ENCODE measurements around the gene KCTD14. TPM values are rescaled to one million over a fixed set of nuclear protein-coding genes. Genes with fewer than 3 reads are reported as not detected.
"Not testable (repeated sequence)": the region's sequence is repeated elsewhere in the genome, so short reads cannot be mapped to it uniquely, and the experiment has no call there.

Gene KCTD14, protein sequence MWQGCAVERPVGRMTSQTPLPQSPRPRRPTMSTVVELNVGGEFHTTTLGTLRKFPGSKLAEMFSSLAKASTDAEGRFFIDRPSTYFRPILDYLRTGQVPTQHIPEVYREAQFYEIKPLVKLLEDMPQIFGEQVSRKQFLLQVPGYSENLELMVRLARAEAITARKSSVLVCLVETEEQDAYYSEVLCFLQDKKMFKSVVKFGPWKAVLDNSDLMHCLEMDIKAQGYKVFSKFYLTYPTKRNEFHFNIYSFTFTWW
- 0.15 and 0.24 TPM in 2 replicates for total RNA-seq (2014; rRNA removed; shearing (Covaris generic))

DNA sequence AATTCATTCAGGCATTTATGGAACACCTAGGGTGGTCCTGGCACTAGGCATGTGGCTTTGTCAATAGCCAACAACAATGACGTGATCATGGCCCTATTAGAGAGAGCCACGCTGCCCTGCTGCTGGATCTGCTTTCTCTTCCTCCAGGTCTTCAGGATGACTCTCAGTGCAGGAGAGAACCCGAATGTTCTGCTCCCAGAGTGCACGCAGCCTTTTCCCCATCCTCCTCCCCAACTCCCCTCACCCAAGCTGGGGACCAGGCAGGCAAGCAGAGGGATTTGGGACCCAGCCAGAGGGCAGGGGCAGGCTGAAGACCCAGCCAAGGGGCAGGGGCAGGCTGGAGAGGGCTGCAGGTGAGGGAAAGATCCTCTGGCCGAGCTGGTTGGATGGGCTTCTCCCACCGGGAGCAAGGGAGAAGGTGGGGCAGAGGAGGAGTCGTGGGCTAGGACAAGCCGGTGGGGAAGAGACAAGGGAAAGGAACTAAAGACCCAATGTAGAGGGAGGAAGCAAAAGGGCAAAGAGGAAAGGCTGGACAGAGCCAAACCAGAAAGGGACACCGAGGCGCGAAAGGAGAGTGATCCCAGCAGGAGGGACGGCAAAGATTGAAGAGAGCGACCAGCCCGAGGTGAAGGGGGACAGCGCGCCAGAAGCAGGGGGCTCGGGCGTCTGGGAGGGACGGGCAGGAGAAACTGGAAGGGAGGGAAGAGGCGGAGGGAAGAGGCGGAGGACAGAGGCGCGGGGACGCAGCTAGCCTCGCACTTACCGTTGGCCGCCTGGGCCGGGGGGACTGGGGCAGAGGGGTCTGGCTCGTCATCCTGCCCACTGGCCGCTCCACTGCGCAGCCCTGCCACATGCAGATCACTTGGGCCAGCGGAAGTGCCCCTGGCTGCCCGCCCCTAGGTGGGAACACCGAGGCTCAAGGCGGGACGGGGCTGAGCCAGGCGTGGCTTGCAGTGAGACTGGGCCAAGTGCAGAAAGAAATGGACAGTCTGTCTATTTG lies at the start of gene KCTD14:
TSS of gene KCTD14 (minus strand) at position 880 of the 1,000 bp plus-strand sequence. CDS start at position 853, 27 bp downstream.
- no peak within 1 kb of the TSS for H3K27ac ChIP-seq
- H3K36me3 ChIP-seq, result no peaks in the 10 kb centered on the region
- no peaks in the 10 kb centered on the region for H3K9me3 ChIP-seq (replicated peaks)
- H3K27me3 ChIP-seq, result no peaks in the 10 kb centered on the region
- DNase-seq, result no peak
- no peak within 1 kb of the TSS for H3K4me3 ChIP-seq
- H3K4me1 ChIP-seq, result peaks cover 5% of the 10 kb centered on the region; the same call in 1 of the 2 replicates

DNA sequence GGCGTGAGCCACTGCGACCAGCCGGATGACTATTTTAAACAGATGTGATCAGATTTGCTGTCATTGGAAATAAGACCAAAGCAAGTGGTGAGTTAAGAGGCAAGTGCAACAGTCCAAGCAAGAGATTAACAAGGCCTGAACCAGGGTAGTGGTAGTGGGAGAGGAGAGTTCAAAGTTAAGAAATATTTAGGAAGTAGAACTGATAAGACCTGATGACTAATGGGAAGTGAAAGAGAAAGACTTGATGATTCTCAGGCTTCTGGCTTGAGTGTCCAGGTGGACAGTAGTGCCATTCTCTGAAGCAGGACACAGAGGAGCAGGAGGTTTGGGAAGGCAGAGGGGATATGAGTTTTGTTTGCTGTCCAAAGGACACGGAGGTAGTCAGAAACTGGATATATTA lies 49.4 kb upstream of the KCTD14 start:
- H3K36me3 ChIP-seq, result peaks cover 48% of the 10 kb centered on the region
- no peaks in the 10 kb centered on the region for H3K9me3 ChIP-seq (replicated peaks)
- H3K4me3 ChIP-seq, result no peak overlapping the region
- H3K27me3 ChIP-seq, result no peaks in the 10 kb centered on the region
- no peak overlapping the region for H3K27ac ChIP-seq
- no peaks in the 10 kb centered on the region for H3K4me1 ChIP-seq
- DNase-seq, result no peak

DNA sequence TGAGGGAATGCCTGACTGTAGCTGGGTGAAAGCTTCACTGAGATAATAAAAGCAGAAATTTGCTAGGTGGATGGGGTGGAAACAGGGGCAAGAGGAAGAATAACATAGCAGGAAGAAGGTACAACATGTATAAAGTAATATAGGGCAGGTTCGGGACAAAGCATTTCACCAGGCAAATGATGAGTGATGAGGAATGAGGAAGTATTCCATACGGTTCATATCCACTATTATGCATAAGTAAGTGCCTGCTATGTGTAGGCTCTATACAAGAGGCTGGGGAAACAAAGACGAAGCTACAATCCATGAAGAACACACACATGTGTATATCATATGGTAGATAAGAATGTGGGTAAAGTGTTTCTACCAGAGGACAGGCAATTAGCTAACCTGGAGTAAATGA lies 48.6 kb upstream of the KCTD14 start:
- DNase-seq, result no peak
- Histone ChIP-seq H3K27me3 (no peaks in the 10 kb centered on the region), H3K9me3 (replicated peaks) (no peaks in the 10 kb centered on the region), H3K36me3 (peaks cover 44% of the 10 kb centered on the region), H3K27ac (no peak overlapping the region), H3K4me1 (no peaks in the 10 kb centered on the region), H3K4me3 (no peak overlapping the region)

DNA sequence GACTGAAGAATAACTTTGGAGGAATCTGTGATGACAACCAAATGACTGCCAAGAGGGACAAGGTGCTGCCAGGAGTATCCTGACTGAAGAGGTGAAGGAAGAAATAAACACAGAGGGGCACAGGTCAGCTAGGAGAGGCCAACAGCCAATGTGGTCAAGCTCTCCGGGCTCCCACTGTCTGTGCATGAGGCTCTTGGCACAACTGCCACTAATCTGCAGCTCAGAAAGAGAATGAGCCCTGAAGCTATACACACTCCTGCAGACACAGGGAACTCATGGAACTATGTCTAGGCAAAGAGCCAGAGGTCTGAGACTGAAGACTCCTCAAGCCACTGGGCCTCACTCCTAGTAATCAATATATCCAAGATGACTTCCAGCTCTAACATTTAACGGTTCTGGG lies 47.5 kb upstream of the KCTD14 start:
- Histone ChIP-seq H3K27me3 (no peaks in the 10 kb centered on the region), H3K9me3 (replicated peaks) (no peaks in the 10 kb centered on the region), H3K27ac (no peak overlapping the region), H3K4me1 (no peaks in the 10 kb centered on the region), H3K36me3 (peaks cover 36% of the 10 kb centered on the region), H3K4me3 (no peak overlapping the region)
- DNase-seq, result no peak

DNA sequence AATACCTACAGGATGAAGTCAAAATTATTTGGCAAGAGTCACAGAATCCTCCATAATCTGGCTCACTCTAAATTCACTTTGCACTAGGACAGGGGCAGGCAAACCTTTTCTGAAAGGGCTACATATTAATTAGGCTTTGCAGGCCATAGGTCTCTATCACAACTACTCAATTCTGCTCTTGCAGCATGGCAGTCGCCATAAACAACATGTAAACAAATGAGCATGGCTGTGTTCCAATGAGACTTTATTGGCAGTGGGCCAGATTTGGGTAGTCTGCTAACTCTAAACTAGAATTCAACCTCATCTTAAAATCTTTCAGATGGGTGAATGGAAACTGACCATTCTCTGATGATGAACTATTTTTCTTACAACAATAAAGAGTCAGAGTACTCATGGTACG lies 46.4 kb upstream of the KCTD14 start:
- no peak overlapping the region for H3K27ac ChIP-seq
- H3K4me1 ChIP-seq, result no peaks in the 10 kb centered on the region
- no peaks in the 10 kb centered on the region for H3K27me3 ChIP-seq
- H3K4me3 ChIP-seq, result no peak overlapping the region
- no peak for DNase-seq
- peaks cover 35% of the 10 kb centered on the region for H3K36me3 ChIP-seq
- no peaks in the 10 kb centered on the region for H3K9me3 ChIP-seq (replicated peaks)

DNA sequence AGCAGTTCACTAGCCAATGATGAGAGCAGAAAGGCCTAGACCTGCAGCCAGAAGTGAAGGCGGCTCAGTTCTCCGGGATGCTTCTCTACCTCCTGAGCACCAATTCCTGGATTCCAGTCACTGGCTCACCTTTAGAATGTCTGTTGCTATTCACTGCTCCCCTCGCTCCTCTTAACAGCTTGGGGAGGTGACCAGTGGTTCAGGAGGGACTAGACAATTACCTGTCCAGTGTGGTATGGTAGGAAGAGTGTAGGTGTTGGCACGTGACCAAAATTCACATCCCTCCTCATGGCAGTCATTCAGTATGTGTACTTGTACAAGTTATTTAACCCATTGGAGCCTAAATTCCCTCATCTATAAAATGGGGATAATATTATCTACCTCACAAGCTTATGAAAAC lies 44.6 kb upstream of the KCTD14 start:
- Histone ChIP-seq H3K4me3 (no peak overlapping the region), H3K27me3 (no peaks in the 10 kb centered on the region)
- no peak for DNase-seq

DNA sequence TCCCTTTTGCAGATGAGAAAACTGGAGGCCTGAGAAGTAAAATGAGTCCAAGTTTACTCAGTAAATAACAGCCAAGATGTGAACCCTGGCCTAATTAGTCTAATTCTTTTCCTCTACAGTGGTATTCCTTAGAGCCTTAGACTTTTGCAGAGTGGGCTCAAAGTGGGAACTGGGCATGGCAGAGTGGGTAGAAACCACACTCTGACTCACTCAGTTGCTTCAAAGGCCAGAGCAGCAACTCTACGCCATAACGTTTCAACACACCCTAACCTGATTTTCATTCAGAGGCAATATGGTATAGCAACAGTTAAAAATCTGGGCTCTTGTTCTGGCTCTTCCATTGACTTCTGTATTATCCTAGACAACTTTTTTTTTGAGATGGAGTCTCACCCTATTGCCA lies 43.4 kb upstream of the KCTD14 start:
- Histone ChIP-seq H3K27me3 (no peaks in the 10 kb centered on the region), H3K4me1 (no peaks in the 10 kb centered on the region), H3K4me3 (no peak overlapping the region), H3K9me3 (replicated peaks) (no peaks in the 10 kb centered on the region), H3K27ac (no peak overlapping the region), H3K36me3 (peaks cover 30% of the 10 kb centered on the region)
- no peak for DNase-seq

More for the DNA sequence above, 44.6 kb upstream of the KCTD14 start:
- Histone ChIP-seq H3K27ac (no peak overlapping the region), H3K36me3 (peaks cover 35% of the 10 kb centered on the region), H3K9me3 (replicated peaks) (no peaks in the 10 kb centered on the region), H3K4me1 (no peaks in the 10 kb centered on the region)

DNA sequence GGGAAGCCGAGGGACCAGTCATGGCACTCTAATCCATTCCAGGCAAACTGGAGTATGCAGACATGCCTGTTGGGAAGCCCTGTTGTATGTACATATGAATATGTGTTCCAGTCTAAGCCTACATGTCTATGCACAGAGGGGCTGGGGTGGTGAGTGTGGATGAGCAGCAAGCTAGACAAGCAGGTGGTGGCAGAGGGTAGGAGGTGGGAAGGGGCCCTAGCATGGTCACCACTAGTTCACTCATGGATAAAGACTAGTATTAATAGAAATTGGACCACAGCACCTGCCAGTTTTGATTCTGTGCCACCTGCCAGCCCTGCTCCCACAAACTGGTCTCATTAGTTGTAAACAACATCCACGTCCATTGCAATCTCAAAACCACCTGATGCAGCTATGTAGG lies 42.1 kb upstream of the KCTD14 start:
- no peak for DNase-seq
- H3K4me3 ChIP-seq, result no peak overlapping the region
- H3K9me3 ChIP-seq (replicated peaks), result no peaks in the 10 kb centered on the region
- no peak overlapping the region for H3K27ac ChIP-seq
- no peaks in the 10 kb centered on the region for H3K4me1 ChIP-seq
- H3K27me3 ChIP-seq, result no peaks in the 10 kb centered on the region
- peaks cover 23% of the 10 kb centered on the region for H3K36me3 ChIP-seq

DNA sequence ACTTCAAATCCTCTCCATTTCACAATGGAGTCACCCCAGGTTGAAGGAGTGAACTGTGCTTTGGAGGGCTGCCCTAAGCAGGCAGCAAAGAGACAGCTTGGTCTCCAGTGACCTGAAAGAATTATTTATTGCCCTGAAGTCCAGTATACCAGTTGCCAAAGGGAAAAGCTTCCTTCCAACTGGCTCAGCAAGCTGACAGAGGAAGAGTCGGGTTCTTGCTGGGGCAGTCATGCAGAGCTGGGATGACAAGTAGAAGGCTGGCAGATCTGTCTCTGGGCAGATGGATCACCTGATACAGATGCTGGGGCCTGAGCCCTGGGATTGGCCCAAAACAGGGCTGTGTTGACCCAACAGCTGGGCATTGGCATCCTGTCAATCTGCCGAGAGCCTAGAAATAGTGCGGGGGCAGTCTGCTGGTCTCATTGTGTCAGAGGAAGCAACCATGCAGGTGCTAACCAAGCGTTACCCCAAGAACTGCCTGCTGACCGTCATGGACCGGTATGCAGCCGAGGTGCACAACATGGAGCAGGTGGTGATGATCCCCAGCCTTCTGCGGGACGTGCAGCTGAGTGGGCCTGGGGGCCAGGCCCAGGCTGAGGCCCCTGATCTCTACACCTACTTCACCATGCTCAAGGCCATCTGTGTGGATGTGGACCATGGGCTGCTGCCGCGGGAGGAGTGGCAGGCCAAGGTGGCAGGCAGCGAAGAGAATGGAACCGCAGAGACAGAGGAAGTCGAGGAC lies 40.5 kb upstream of the KCTD14 start, which contains the start of gene THRSP:
TSS of gene THRSP (plus strand) at position 422 of the 742 bp plus-strand sequence. CDS start at position 443, 21 bp downstream.
- H3K4me1 ChIP-seq, result no peaks in the 10 kb centered on the region
- no peaks in the 10 kb centered on the region for H3K9me3 ChIP-seq (replicated peaks)
- no peak within 1 kb of the TSS for H3K27ac ChIP-seq
- no peak within 1 kb of the TSS for H3K4me3 ChIP-seq
- H3K36me3 ChIP-seq, result peaks cover 9% of the 10 kb centered on the region
- no peak for DNase-seq
- no peaks in the 10 kb centered on the region for H3K27me3 ChIP-seq

DNA sequence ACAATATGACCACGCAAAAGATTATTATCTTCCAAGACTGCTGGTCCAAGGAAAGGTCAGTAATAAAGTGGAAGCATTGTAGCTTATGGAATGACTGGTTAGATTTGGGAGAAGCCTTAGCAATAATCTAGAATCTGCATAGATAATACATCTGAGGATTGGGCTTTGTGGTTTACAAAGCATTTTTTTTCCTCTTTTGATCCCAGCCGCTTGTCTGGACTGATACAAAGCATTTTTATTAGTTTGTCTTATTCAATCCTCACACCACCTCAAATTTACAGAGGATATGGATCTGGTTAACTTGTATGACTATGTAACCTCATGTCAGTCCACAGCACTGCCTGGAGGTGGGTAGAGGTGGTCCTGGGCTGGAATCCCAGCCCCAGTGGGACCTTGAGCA lies 39.6 kb upstream of the KCTD14 start:
- no peak overlapping the region for H3K4me3 ChIP-seq
- H3K36me3 ChIP-seq, result peaks cover 3% of the 10 kb centered on the region

DNA sequence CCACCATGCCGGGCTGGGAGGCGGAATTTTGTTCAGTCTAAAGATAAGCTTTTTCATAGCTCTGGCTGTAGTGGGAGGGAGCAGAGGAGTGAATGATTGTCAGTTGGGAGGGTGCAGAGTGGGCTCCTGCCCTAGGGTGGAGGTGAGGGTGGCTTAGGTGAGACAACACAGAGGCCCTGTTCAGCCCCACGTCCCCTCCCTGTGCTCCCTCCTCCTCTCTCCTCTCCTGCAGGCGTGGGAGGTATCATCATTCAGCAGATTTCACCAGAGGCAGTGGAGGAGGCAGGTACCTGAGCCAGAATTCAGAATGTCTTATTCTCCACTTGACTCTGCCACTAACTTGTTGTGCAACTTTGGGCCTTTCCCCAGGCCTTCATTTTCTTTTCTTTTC lies 38.8 kb upstream of the KCTD14 start:
- H3K4me1 ChIP-seq, result no peaks in the 10 kb centered on the region
- H3K27me3 ChIP-seq, result no peaks in the 10 kb centered on the region
- no peaks in the 10 kb centered on the region for H3K9me3 ChIP-seq (replicated peaks)
- H3K4me3 ChIP-seq, result no peak overlapping the region
- no peaks in the 10 kb centered on the region for H3K36me3 ChIP-seq
- no peak overlapping the region for H3K27ac ChIP-seq
- DNase-seq, result no peak

More for the DNA sequence above, 39.6 kb upstream of the KCTD14 start:
- Histone ChIP-seq H3K9me3 (replicated peaks) (no peaks in the 10 kb centered on the region), H3K27me3 (no peaks in the 10 kb centered on the region), H3K27ac (no peak overlapping the region), H3K4me1 (no peaks in the 10 kb centered on the region)
- no peak for DNase-seq

DNA sequence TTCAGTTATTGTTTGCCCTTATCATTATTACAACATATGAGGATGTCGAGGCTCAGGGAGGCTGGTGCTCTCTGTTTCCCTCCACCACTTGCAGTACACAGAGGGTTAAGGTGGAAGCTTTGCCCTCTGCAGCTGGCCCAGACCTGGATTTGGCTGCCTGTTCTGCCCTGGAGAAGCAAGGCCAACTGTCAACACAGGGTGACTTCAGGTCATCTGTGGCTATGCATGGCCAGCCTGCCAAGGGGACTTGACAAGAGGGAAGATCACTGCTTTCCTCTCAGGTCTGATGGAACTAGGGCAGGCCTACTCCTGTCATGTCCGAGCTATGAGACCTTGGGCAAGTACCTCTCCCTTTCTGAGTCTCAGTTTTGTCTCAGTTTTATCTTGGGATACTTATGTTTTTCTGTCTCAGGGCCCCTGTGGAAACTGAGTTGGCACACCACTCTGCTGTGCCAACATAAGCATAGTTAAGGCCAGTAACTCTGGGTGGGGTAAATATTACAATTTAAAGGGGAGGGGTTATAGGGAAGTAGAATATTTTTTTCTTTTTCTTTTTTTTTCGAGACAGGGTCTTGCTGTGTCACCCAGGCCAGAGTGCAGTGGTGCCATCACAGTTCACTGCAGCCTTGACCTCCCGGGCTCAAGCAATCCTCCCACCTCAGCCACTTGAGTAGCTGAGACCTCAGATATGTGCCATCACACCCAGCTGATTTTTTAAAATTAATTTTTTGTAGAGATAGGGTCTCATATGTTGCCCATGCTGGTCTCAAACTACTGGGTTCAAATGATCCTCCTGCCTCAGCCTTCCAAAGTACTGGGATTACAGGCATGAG lies 38.2 kb upstream of the KCTD14 start:
- H3K4me1 ChIP-seq, result no peaks in the 10 kb centered on the region
- H3K27ac ChIP-seq, result no peak overlapping the region
- H3K4me3 ChIP-seq, result no peak overlapping the region
- no peaks in the 10 kb centered on the region for H3K27me3 ChIP-seq
- H3K36me3 ChIP-seq, result no peaks in the 10 kb centered on the region
- H3K9me3 ChIP-seq (replicated peaks), result no peaks in the 10 kb centered on the region
- no peak for DNase-seq

DNA sequence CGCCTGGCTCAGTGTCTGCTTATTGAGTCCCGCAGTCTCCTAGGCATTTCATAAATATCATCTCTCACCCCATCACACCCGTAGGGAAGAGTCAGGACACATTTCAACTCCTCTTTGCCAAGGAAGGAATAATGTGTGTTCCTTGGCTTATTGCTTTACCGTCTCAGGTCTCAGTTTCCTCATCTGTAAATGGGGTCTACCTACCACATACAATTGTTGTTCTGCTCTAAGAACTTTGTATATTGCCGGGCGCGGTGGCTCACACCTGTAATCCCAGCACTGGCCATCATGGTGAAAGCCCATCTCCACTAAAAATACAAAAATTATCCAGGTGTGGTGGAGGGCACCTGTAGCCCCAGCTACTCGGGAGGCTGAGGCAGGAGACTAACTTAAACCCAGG lies 37.5 kb upstream of the KCTD14 start:
- Histone ChIP-seq H3K36me3 (no peaks in the 10 kb centered on the region), H3K9me3 (replicated peaks) (no peaks in the 10 kb centered on the region), H3K27me3 (no peaks in the 10 kb centered on the region), H3K4me1 (no peaks in the 10 kb centered on the region), H3K4me3 (no peak overlapping the region), H3K27ac (no peak overlapping the region)
- no peak for DNase-seq

DNA sequence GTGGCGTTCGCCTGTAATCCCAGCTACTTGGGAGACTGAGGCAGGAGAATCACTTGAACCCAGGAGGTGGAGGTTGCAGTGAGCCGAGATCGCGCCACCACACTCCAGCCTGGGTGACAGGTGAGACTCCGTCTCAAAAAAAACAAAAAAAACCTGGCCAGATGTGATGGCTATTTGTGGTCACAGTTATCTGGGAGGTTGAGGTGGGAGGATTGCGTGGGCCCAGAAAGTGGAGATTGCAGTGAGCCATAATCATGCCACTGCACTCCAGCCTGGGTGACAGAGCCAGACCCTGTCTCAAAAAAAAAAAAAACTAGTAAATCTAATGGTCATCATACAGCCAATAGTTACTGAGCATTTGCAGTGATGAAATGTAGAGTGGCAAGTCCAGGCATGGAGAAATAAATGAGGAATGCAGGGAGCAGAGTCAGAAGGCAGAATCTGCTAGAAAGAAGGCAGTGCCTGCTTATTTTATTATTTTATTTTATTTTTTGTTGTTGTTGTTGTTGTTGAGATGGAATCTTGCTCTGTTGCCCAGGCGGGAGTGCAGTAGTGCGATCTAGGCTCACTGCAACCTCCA lies 36.8 kb upstream of the KCTD14 start:
- H3K27ac ChIP-seq; H3K4me1 ChIP-seq; DNase-seq; H3K36me3 ChIP-seq; H3K4me3 ChIP-seq; H3K9me3 ChIP-seq (replicated peaks); H3K27me3 ChIP-seq: not testable (repeated sequence)
